Posterior cingulate gyrus (tissue), 11 donors: Measurements from ENCODE around the gene DZIP1L.
"Not testable (repeated sequence)": the region's sequence is repeated elsewhere in the genome, so short reads cannot be mapped to it uniquely, and the experiment has no call there.

Source experiments
- DNase-seq, 10 donors: peaks; one replicate each; pipeline versions ENCODE4 v3.0.0 to v3.0.0-alpha.2; 2020 to 2021; ENCODE audit warnings: mixed read lengths in 3 of 10
- intact Hi-C: fragments of 100-400 bp; cut with DNase I; formaldehyde crosslinking; loops from one replicate; pipeline ENCODE4 v1.15.1; 2023

DZIP1L gene

DNA sequence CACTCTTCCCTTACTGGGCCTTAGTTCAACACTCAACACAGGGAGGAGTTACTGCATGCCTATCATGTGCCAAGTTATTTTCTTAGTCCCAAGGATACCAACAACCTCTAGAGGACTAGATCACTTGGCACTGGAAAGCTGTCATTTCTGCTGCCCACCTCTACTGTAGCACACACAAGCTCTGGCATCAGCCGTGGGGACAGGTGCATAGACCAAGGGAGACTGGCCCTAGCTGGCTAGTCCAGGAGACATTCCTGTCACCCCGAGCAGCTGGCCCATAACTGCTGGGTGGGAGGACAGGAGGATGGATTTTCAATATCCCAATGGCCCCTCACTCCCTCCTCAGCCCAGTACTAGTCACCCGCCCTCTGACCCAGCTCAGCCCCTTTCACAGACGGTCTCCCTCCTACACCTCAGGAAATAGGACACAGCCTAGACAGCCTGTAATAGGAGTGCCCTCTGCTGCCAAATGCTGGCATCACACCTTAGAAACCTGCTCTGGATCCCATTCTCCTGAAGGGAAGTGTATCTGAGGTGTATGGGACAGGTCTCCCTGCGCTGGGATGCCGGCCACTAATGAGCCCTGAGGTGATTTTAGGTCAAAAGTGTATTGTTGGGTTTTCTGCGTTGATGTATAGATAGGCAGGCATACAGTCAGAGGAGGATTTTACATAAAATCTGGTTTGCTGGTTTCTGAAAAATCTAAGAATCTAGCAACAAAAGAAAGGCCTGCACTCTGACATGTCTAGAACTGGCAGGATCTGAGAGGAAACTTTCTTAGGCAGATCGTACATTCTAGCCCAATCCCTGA is 3.4 kb upstream of the DZIP1L start:
- peak in 9 of 10 donors; percentile 39 to 95 (median 71) for DNase-seq
- intact Hi-C loops = loop anchor here (2.0 kb wide), 1 partner anchor 50 kb away; no protein-coding TSS in a partner anchor

DNA sequence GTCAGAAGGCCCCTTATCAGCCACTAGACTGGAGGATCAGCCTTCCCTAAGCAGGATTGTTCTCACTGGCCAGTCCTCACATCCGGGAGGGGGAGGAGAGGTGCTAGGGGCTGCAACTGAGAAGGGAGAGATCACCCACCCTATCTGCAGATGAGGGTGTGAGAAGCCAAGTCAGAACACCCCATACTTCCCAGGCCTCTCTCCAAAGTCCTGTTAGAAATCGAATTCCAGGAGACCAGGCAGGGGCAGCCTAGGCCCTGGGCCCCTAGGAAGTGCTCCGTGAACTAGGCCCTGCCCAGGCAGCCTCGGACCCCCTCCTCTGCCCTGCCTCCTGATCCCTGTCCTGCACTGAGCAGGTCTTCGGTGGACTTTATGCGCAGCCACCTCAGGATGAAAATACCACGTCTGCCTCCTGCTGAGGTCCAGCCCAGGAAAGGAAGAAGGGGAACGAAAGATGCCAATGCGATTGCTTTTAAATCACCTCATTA is 933 bp downstream of the DZIP1L start:
- intact Hi-C loops = no loop called here
- no peak for DNase-seq

- no peak for DNase-seq
- intact Hi-C loops = no loop called here
These were observed 2.1 kb downstream of the DZIP1L start for GRCh38 chr3:138113326-138113725.

DNA sequence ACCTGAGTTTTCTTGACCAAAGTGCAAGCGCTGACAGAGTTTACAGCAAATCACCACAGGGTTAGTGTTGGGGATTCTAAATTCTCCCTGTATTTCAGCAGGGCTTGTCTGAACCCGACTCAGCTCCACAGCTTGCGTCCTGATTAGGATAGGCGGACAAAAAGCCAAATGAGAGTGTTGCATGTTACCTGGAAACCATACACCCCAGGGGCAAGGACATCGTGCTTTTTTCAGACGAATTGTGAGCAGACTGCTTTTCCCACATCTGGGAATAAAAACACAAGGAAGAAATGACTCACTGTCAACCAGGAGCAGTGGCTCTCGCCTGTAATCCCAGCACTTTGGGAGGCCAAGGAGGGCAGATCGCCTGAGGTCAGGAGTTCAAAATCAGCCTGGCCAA is 3.0 kb downstream of the DZIP1L start:
- intact Hi-C loops = no loop called here
- no peak for DNase-seq

- no peak for DNase-seq
- intact Hi-C loops = no loop called here
These were observed 9.8 kb downstream of the DZIP1L start for GRCh38 chr3:138105598-138105997.

DNA sequence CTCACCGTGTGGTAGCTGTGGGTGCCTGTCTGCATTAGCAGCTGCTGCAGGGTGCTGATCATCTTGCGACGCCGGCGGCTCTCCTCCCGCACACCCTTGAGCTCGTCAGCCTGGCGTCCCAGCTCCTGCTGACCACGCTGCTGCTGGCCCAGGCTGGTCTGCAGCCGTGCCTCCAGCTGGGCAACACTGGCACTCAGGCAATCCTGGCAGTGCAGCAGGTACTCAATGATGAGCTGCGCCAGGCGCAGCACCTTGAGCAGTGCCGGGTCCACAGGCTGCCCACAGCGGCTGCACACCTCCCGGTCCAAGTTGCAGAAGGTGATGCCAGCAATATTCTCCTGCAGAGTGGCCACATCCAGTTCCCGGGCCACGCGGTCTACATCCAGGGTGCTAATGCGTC is 11.9 kb downstream of the DZIP1L start:
- intact Hi-C loops = no loop called here
- no peak for DNase-seq

- DNase-seq, intact Hi-C loops: not testable (repeated sequence)
These were observed 14.0 kb downstream of the DZIP1L start for GRCh38 chr3:138101351-138101940.

DNA sequence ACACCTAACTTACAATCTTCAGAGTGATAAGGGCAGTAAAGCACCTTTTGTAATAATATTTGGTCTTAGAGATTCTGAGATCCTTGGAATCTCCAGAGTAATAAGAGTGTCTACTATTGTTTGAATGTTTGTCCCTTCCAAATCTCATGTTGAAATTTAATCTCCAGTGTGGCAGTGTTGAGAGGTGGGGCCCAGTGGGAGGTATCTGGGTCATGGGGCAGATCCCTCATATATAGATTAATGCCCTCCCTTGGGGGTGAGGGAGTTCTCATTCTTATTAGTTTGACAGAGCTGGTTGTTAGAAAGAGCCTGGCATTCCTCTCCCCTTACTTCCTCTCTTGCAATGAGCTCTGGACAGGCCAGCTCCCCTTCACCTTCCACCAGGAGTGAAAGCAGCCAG is 16.0 kb downstream of the DZIP1L start:
- intact Hi-C loops = no loop called here

GRCh38 chr3:138097192-138098172 is 17.9 kb downstream of the DZIP1L start:
- intact Hi-C loops = no loop called here
- DNase-seq = no peak

More for the DNA sequence above, 16.0 kb downstream of the DZIP1L start:
- DNase-seq = no peak

DNA sequence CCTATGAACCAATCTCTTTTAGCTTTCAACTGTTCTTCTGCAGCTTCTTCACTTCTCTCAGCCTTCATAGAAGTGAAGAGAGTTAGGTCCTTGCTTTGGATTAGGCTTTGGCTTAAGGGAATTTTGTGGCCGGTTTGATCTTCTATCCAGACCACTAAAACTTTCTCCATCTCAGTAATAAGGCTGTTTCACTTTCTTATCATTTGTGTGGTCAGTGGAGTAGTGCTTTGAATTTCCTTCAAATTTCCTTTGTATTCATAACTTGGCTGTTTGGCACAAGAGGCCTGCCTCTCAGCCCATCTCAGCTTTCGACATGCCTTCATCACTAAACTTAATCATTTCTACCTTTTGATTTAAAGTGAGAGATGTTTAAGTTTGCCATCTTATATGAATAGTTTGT is 21.7 kb downstream of the DZIP1L start:
- intact Hi-C loops = no loop called here
- no peak for DNase-seq

GRCh38 chr3:138092023-138092422 is 23.4 kb downstream of the DZIP1L start:
- intact Hi-C loops = no loop called here
- no peak for DNase-seq

DNA sequence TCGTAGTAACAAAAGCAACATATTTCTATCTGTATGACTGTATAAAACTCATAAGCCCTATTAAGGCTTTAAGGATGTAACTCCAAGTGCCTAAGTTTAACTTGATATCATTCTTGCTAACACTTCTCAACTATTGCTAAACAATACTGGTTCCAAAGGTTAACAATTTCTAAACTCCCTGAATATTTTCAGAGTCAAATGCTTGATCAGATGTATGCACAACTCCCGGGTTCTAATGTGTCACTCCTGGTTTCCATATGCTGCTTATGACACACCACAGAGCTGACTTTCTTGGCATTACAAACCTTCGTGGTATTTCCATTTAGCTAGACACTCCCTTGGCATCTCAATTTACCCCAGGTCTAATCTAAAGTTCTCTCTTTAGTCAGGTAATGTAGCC is 26.3 kb downstream of the DZIP1L start:
- intact Hi-C loops = no loop called here

GRCh38 chr3:138085745-138086144 is 29.7 kb downstream of the DZIP1L start:
- intact Hi-C loops, DNase-seq: not testable (repeated sequence)

More for the DNA sequence above, 26.3 kb downstream of the DZIP1L start:
- DNase-seq = no peak

- intact Hi-C loops = no loop called here
- no peak for DNase-seq
These were observed 31.2 kb downstream of the DZIP1L start for GRCh38 chr3:138084196-138084595.

- DNase-seq = no peak
- intact Hi-C loops = no loop called here
These were observed 32.4 kb downstream of the DZIP1L start for GRCh38 chr3:138082992-138083386.

DNA sequence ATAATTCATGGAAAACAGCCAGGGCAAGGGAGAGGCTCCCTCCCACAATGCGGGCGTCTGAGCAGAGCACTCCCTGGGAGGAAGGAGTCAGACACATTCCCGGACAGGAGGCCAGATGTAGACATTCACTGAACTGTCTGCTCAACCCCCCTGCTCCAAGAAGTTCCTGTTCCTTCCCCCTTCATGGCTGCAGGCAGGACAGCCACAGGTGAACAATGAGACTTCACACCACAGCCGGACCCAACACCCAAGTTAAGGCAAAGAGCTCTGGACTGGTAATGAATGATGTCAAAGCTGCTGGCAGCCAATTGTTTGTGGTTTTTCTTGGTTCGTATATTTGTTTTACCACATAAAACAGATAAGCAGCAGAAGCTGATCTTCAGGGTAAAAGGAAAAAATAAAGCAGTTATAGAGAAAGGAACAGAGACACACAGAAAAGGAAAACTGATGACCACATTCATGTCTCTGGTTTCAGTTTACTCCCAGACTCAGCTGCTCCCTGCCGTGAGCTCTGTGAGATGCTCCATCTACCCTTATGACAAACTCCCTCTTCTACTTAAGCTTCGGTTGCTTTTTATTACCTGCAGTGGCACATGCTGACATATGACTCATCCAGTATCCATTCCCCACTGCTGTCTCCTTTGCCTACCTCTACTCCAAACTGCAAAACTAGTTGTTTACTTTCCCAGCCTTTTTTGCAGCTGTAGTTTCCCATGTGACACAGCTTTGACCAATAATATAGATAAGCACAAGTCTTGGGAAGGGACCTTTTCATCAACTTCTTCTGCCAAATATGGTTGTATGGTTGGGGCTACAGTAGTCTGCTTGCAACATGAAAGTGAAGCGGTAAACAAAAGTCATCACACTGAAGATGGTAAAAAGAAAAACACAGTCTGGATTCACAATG is 33.1 kb downstream of the DZIP1L start:
- no peak for DNase-seq
- intact Hi-C loops = no loop called here

DNA sequence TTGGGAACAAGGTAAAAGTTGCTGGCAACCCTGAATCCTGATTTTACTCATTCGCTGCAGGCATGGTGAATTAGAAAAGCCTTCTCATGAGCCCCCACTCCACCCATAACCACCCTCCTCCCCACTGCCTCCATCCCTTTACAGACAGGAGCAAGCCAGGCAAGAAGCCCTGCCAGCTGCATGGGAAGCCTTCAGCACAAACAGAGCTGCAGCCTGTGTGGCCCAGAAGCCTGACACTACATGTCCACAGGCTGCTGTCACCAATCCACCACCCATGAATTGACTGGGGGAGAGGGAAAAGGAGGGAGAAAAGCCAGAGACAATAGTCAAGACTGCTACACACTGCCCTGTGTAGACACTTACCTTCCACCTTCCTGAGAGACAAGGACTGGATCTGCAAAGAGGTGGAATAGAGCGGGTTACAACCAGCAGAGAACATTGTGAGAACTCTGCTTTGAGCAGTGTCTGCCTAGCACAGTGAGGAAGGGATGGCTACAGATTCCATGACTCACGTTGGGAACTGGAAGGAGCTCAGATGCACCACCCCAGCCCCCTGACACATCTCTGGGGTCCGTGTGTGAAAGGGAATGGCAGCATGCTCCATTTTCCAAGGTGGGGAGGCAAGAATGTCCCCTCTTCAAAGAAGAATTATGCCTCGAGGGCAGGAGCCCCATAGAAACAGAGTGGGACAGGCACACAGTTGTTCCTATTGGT is 33.9 kb downstream of the DZIP1L start:
- intact Hi-C loops = no loop called here
- DNase-seq = no peak

- DNase-seq = no peak
- intact Hi-C loops = no loop called here
These were observed 35.5 kb downstream of the DZIP1L start for GRCh38 chr3:138079901-138080300.

DNA sequence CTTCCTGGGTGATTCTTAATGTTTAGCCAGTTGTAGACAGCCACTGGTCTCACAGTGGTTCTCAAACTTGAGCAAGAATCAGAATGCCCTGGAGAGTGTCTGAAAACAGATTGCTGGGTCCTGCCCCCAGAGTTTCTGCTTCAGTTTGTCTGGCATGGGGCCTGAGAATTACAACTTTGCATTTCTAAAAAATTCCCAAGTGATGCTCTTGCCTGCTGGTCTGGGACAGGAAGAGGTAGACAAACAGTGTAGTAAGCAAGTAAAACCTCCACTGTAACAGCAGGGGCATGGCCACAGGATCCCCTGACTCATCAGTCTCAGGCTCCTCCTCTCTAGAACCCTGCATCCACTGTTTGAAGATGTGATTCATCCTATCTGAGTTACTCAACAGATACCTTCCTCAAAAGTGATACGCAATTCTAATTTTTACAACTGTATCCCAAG is 36.5 kb downstream of the DZIP1L start:
- intact Hi-C loops = no loop called here
- DNase-seq = no peak
